PC-3 (cell line): Measurements from ENCODE around the gene CORO1C. TPM values are rescaled to one million over a fixed set of nuclear protein-coding genes. Genes with fewer than 3 reads are reported as not detected.
"Not testable (repeated sequence)": the region's sequence is repeated elsewhere in the genome, so short reads cannot be mapped to it uniquely, and the experiment has no call there.

ENCODE experiments used
- ATAC-seq: fragments of 200-7000 bp; cut with Tn5 transposase; 2 replicates; pipeline ENCODE4 v1.9.1; 2020; ENCODE audit warnings: mild to moderate bottlenecking, moderate library complexity
- BruUV-seq: library from RNA; stranded (reverse); fragments of 400-500 nt; replicated peaks from 2 replicates; lab custom pipeline; 2021; lab: Mats Ljungman, UMichigan
- CTCF ChIA-PET: fragments of 300-600 bp; sonication (Branson Sonifier 250); formaldehyde crosslinking; loops from one replicate; lab custom pipeline; 2022; ENCODE audit warnings: antibody characterized with exemption; lab: Charles Lee
- POLR2A ChIA-PET: fragments of 300-600 bp; sonication (Branson Sonifier 250); formaldehyde crosslinking; loops from one replicate; lab custom pipeline; 2022; ENCODE audit warnings: antibody characterized with exemption; ENCODE audit not compliant: unreplicated experiment; lab: Charles Lee
- DNase-seq: peaks from one replicate; pipeline ENCODE4 v3.0.0-alpha.2; 2015
- H2AFZ ChIP-seq: fragments of 300-600 bp; sonication (generic); 2 replicates; pipeline ENCODE4 v1.6.0; 2016; ENCODE audit warnings: antibody characterized with exemption, low read length
- H3F3A ChIP-seq: fragments of 300-600 bp; sonication (generic); one replicate; pipeline ENCODE4 v1.6.0; 2017; ENCODE audit warnings: antibody characterized with exemption, low read length, control low read depth, mild to moderate bottlenecking; ENCODE audit not compliant: unreplicated experiment
- H3K27ac ChIP-seq: fragments of 300-600 bp; sonication (generic); 2 replicates; pipeline ENCODE4 v1.5.1; 2016; ENCODE audit warnings: mild to moderate bottlenecking, low read length
- H3K27me3 ChIP-seq: fragments of 300-600 bp; sonication (generic); 2 replicates; pipeline ENCODE4 v1.6.1; 2016; ENCODE audit warnings: low read length, mixed read lengths
- H3K36me3 ChIP-seq: fragments of 300-600 bp; sonication (generic); 2 replicates; pipeline ENCODE4 v1.6.1; 2016; ENCODE audit warnings: low read depth, mixed run types, low read length, mixed read lengths
- H3K4me1 ChIP-seq: fragments of 300-600 bp; sonication (generic); 2 replicates; pipeline ENCODE4 v1.5.1; 2016; ENCODE audit warnings: low read length; ENCODE audit not compliant: insufficient read depth
- H3K4me2 ChIP-seq: fragments of 300-600 bp; sonication (generic); 2 replicates; pipeline ENCODE4 v1.6.0; 2016; ENCODE audit warnings: low read length
- H3K4me3 ChIP-seq: fragments of 300-600 bp; sonication (generic); 2 replicates; pipeline ENCODE4 v1.5.1; 2016; ENCODE audit warnings: mild to moderate bottlenecking, low read length, mixed read lengths
- H3K79me2 ChIP-seq: fragments of 300-600 bp; sonication (generic); 2 replicates; pipeline ENCODE4 v1.6.1; 2017; ENCODE audit warnings: low read length, mixed read lengths
- H3K9ac ChIP-seq: fragments of 300-600 bp; sonication (generic); 2 replicates; pipeline ENCODE4 v1.6.0; 2016; ENCODE audit warnings: mild to moderate bottlenecking, low read length
- H3K9me2 ChIP-seq: fragments of 300-600 bp; sonication (generic); replicated peaks from 2 replicates; pipeline ENCODE4 v1.6.1; 2016; ENCODE audit warnings: mixed run types, low read length, mixed read lengths
- H3K9me3 ChIP-seq: fragments of 300-600 bp; sonication (generic); 2 replicates; pipeline ENCODE4 v1.6.1; 2016; ENCODE audit warnings: low read length, mixed read lengths
- H4K20me1 ChIP-seq: fragments of 300-600 bp; sonication (generic); 2 replicates; pipeline ENCODE4 v1.6.1; 2016; ENCODE audit warnings: low read length, mixed read lengths
- EZH2 ChIP-seq: fragments of 300-600 bp; sonication (generic); IDR thresholded peaks from one replicate; pipeline ENCODE4 v1.6.1; 2017; ENCODE audit warnings: antibody characterized with exemption, mild to moderate bottlenecking, low read length; ENCODE audit not compliant: unreplicated experiment
- EZH2phosphoT487 ChIP-seq: fragments of 300-600 bp; sonication (generic); IDR thresholded peaks from 2 replicates; pipeline ENCODE4 v1.6.1; 2018; ENCODE audit warnings: mild to moderate bottlenecking, antibody characterized with exemption, low read length, borderline replicate concordance
- intact Hi-C: fragments of 100-400 bp; cut with micrococcal nuclease; formaldehyde crosslinking; loops from 2 replicates; pipeline ENCODE4 v1.9.0; 2023
- total RNA-seq: library from RNA; depleted of rRNA; stranded (reverse); fragments of >200 nt; gene quantifications from 2 replicates; pipeline ENCODE4 v1.2.3, GENCODE V29; 2014
- TF ChIP-seq, protein P1 (sequence below): fragments of 300-600 bp; sonication (generic); conservative IDR thresholded peaks from 2 replicates; pipeline ENCODE4 v1.5.1; 2017; ENCODE audit warnings: antibody characterized with exemption, low read depth, mild to moderate bottlenecking, low read length

CORO1C gene
- total RNA-seq, 1 experiment from 2014 or later: 179 TPM

GRCh38 chr12:108752387-108752786, 21.1 kb upstream of the CORO1C start:
- intact Hi-C loops: no loop called here
- H3K9me3 ChIP-seq: no peaks in the 10 kb centered on the region
- H3K79me2 ChIP-seq: no peaks in the 10 kb centered on the region
- H3K9me2 ChIP-seq: no peaks in the 10 kb centered on the region
- H3K4me2 ChIP-seq: no peak overlapping the region
- H3K4me1 ChIP-seq: no peaks in the 10 kb centered on the region
- no peaks in the 10 kb centered on the region for H3F3A ChIP-seq
- no peaks in the 10 kb centered on the region for H4K20me1 ChIP-seq
- no peaks in the 10 kb centered on the region for H3K27me3 ChIP-seq
- no peak overlapping the region for H2AFZ ChIP-seq
- CTCF ChIA-PET: no interaction called here
- no peak for DNase-seq
- POLR2A ChIA-PET: interaction anchor here (0.8 kb wide), 1 partner anchor 176 kb away, joined by 4 read pairs; no protein-coding TSS in a partner anchor
- H3K36me3 ChIP-seq: no peaks in the 10 kb centered on the region
- no peak overlapping the region for H3K27ac ChIP-seq
- no peak overlapping the region for H3K9ac ChIP-seq
- no peak for ATAC-seq
- BruUV-seq: no TSS peak
- TF ChIP-seq EZH2phosphoT487 (no peak), EZH2 (no peak)
- no peak overlapping the region for H3K4me3 ChIP-seq

DNA sequence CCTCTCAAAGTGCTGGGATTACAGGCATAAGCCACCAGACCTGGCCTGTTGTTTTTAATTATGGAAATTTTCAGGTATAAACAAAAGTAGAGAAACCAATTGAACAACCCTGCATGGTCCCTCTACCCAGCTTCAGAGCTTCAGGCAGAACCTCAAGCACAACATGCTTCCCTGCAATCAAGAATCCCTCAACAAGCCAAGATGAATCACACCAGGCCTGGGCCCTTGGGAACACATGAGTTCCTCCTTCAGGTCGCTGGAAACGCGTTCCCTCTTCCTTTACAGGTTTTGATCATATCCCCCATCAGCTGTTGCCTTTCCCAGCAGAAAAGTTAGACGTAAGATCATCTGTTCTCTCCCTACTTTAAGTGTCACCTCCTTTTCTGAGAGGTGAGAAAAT, 20.5 kb upstream of the CORO1C start:
- Histone ChIP-seq H3K4me3 (no peak overlapping the region), H3K79me2 (no peaks in the 10 kb centered on the region), H4K20me1 (no peaks in the 10 kb centered on the region), H3K4me2 (no peak overlapping the region), H3K9me3 (no peaks in the 10 kb centered on the region), H2AFZ (no peak overlapping the region), H3K27ac (no peak overlapping the region), H3K9ac (no peak overlapping the region), H3K36me3 (no peaks in the 10 kb centered on the region), H3K27me3 (no peaks in the 10 kb centered on the region), H3K9me2 (no peaks in the 10 kb centered on the region), H3F3A (no peaks in the 10 kb centered on the region), H3K4me1 (no peaks in the 10 kb centered on the region)
- DNase-seq (no peak), ATAC-seq (no peak)
- TF ChIP-seq EZH2 (no peak), EZH2phosphoT487 (no peak)
- TF ChIP-seq, protein P1, sequence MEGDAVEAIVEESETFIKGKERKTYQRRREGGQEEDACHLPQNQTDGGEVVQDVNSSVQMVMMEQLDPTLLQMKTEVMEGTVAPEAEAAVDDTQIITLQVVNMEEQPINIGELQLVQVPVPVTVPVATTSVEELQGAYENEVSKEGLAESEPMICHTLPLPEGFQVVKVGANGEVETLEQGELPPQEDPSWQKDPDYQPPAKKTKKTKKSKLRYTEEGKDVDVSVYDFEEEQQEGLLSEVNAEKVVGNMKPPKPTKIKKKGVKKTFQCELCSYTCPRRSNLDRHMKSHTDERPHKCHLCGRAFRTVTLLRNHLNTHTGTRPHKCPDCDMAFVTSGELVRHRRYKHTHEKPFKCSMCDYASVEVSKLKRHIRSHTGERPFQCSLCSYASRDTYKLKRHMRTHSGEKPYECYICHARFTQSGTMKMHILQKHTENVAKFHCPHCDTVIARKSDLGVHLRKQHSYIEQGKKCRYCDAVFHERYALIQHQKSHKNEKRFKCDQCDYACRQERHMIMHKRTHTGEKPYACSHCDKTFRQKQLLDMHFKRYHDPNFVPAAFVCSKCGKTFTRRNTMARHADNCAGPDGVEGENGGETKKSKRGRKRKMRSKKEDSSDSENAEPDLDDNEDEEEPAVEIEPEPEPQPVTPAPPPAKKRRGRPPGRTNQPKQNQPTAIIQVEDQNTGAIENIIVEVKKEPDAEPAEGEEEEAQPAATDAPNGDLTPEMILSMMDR: no peak
- POLR2A ChIA-PET: interaction anchor here (0.8 kb wide), 1 partner anchor 175 kb away, joined by 4 read pairs; no protein-coding TSS in a partner anchor
- intact Hi-C loops: no loop called here
- no TSS peak for BruUV-seq
- CTCF ChIA-PET: no interaction called here

DNA sequence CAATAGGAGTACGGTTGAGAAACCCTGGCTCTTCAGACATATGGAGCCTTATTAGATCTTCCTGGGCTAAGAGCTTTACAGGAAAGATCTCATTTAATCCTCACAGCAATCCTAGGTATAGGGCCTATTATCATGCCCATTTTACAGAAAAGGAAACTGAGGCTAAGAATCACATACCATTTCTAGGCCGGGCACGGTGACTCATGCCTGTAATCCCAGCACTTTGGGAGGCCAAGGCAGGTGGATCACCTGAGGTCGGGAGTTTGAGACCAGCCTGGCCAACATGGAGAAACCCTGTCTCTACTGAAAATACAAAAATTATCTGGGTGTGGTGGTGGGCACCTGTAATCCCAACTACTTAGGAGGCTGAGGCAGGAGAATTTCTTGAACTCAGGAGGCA, 19.7 kb upstream of the CORO1C start:
- BruUV-seq, CTCF ChIA-PET, H3K27me3 ChIP-seq, ATAC-seq, H3K4me2 ChIP-seq, H3K4me1 ChIP-seq, H4K20me1 ChIP-seq, H3K4me3 ChIP-seq, H3K79me2 ChIP-seq, DNase-seq, H3K9me3 ChIP-seq, H3K9me2 ChIP-seq, H3K9ac ChIP-seq, intact Hi-C loops, H3K36me3 ChIP-seq, H3K27ac ChIP-seq, H3F3A ChIP-seq, H2AFZ ChIP-seq: not testable (repeated sequence)
- POLR2A ChIA-PET: interaction anchor here (0.6 kb wide), 1 partner anchor 40 kb away, joined by 3 read pairs; no protein-coding TSS in a partner anchor

DNA sequence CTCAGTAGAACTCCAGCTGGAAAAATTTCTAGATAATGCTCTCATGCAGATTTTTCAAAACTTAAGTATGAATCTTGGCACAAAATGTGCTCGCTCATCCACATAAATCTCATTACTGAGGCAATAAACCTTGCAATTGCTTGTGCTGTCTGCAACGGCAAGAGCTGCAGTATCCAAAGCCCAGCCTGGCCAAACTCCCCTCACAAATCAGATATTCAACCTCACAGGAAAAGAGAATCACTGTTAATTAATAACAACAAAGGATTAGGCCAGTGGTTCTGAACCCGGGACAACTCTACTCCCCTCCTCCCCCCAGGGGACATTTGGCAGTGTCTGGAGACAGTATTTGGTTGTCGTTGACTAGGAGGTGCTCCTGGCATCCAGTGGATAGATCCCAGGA, 19.2 kb upstream of the CORO1C start:
- Histone ChIP-seq H3K4me1 (no peaks in the 10 kb centered on the region), H4K20me1 (no peaks in the 10 kb centered on the region), H2AFZ (no peak overlapping the region), H3K9ac (no peak overlapping the region), H3K36me3 (no peaks in the 10 kb centered on the region), H3K79me2 (no peaks in the 10 kb centered on the region), H3K4me3 (no peak overlapping the region), H3K9me2 (no peaks in the 10 kb centered on the region), H3K4me2 (no peak overlapping the region), H3F3A (no peaks in the 10 kb centered on the region), H3K9me3 (no peaks in the 10 kb centered on the region), H3K27me3 (no peaks in the 10 kb centered on the region), H3K27ac (no peak overlapping the region)
- ChIA-PET CTCF (no interaction called here), POLR2A (no interaction called here)
- no peak for TF ChIP-seq EZH2phosphoT487
- TF ChIP-seq EZH2: no peak
- TF ChIP-seq, protein P1: no peak
- BruUV-seq: no TSS peak
- peak; percentile 68 for ATAC-seq
- intact Hi-C loops: no loop called here
- DNase-seq: no peak
